ENCODE measurements around the gene MSH2. TPM values are rescaled to one million over a fixed set of nuclear protein-coding genes. Genes with fewer than 3 reads are reported as not detected.

The MSH2 gene
- total RNA-seq, 2 experiments from 2014 or later, result 56.9 to 59.2 TPM

DNA sequence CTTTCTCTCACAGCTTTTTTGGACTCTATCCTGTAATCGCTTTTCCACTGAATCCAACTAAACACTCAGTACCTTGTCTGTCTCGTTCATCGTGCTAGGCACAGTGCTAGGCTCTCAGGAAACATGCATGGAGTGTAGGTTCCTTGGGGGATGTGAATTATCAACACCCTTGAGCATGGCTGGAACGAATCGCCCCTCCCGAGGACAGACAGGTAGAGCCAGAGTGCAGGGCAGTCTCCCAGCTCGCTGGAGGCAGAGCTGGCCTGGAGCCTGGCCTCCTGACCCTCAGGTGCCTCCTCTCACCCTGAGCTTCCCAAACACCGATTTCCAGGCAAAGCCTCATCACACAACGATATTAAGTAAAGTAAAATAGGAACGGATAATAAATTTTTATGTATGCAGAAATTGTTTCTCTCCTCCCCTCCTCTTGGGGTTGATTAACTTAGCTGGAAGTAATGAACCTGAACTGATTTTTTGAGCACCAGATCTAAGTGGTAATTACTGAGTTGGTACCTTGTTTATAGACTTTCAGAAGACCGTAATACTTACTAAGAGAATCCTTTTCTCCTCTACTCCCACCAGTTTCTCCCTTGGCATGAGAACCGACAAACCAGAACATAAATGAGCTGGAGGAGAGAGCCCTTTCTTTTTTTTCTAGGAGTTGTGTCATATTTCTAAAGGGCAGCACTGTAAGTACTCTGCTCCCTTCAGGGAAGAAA is 90.5 kb downstream of the MSH2 start:
- Mint-ChIP-seq H3K4me3 (no peak overlapping the region), H3K9me3 (peaks cover 3% of the 10 kb centered on the region), H3K4me1 (ENCODE audit: low read depth) (no peaks in the 10 kb centered on the region), H3K27ac (no peak overlapping the region), H3K27me3 (peaks cover 2% of the 10 kb centered on the region), H3K36me3 (ENCODE audit: low read depth) (no peaks in the 10 kb centered on the region)
- DNase-seq, result no peak
- POLR2A ChIA-PET, result no interaction called here
- intact Hi-C loops (cut with micrococcal nuclease), result no loop called here
- TF ChIP-seq, protein P1, sequence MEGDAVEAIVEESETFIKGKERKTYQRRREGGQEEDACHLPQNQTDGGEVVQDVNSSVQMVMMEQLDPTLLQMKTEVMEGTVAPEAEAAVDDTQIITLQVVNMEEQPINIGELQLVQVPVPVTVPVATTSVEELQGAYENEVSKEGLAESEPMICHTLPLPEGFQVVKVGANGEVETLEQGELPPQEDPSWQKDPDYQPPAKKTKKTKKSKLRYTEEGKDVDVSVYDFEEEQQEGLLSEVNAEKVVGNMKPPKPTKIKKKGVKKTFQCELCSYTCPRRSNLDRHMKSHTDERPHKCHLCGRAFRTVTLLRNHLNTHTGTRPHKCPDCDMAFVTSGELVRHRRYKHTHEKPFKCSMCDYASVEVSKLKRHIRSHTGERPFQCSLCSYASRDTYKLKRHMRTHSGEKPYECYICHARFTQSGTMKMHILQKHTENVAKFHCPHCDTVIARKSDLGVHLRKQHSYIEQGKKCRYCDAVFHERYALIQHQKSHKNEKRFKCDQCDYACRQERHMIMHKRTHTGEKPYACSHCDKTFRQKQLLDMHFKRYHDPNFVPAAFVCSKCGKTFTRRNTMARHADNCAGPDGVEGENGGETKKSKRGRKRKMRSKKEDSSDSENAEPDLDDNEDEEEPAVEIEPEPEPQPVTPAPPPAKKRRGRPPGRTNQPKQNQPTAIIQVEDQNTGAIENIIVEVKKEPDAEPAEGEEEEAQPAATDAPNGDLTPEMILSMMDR (IDR thresholded peaks at IDR 0.05), result no peak
- CTCF ChIA-PET, result no interaction called here
- ATAC-seq, result no peak

DNA sequence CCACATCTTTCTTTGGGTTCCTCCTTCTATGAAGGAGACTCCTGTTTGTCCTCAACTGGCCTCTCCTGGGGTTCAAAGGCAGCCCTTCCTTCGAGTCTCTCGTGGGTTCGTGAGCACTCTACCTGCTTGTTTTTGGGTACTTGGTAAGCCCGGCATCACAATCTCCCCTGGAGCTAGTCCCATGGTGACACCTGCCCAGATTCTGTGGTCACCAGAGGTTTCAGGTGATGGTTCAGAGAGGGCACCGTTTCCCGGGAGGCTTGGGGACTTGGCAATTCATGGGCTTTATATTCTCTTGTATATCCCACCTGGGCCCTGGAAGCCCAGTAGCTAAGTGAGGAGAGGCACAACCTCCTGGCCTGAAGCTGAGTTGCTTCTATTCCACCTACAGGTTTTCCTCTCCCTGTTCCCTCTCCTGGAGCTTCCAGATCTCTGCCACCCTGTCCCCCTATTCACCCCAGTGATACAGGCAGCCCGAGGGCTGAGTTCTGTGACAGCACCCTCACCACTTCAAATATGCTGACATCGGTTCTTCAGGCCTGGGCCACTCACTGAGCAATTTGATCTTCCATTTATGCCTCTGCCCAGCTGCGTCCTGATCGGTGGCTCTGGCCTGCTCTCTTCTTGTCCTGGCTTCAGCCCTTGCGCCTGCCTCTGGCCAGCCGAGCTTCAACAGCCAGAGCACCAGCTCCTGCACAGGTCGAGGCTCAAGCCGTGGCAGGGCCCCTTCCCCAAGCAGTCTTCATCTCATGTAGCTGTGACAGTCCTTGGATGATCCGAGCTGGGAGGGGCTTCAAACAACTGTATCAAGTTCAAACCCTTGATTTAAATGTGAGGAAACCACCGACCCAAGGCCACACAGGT is 91.5 kb downstream of the MSH2 start:
- DNase-seq (no peak), ATAC-seq (no peak)
- peaks cover 2% of the 10 kb centered on the region for H3K36me3 Mint-ChIP-seq (ENCODE audit: low read depth)
- no peak overlapping the region for H3K4me3 Mint-ChIP-seq
- ChIA-PET POLR2A (interaction anchor here (1.9 kb wide), 1 partner anchor 26 kb away, joined by 6 read pairs; no protein-coding TSS in a partner anchor), CTCF (no interaction called here)
- peaks cover 5% of the 10 kb centered on the region for H3K9me3 Mint-ChIP-seq
- H3K27ac Mint-ChIP-seq, result no peak overlapping the region
- TF ChIP-seq, protein P1 (IDR thresholded peaks at IDR 0.05), result no peak
- intact Hi-C loops (cut with micrococcal nuclease), result no loop called here
- peaks cover 2% of the 10 kb centered on the region for H3K27me3 Mint-ChIP-seq
- no peaks in the 10 kb centered on the region for H3K4me1 Mint-ChIP-seq (ENCODE audit: low read depth)

DNA sequence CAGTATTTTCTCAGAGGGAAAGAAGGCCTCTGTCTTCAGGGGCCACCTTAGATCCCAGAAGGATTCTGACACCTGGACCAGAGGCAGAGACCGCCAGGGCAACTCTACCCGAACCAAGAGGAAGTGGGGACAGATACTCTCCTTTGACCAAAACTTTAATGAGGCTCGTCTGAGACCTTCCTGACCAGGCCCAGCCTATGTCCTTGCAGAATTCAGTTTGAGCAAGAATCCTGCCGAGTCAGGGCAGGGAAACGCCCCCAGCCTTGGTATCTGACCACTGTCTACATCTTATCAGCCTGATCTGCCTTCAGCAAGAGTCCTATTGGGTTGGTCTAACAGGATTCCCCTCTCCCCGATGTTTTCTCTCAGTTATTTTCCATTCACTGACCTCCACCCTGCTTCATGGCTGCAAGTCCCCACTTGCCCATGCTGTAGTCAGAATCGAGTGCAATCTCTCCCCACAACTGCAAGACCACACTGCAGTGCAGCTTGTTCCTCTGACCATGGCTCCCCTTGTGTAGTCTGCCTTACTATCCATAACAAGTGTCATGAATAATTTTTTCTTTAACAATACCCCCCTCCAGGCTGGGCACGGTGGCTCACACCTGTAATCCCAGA is 95.0 kb downstream of the MSH2 start:
- intact Hi-C loops (cut with micrococcal nuclease), result no loop called here
- peaks cover 10% of the 10 kb centered on the region for H3K36me3 Mint-ChIP-seq (ENCODE audit: low read depth)
- no peak overlapping the region for H3K27ac Mint-ChIP-seq
- TF ChIP-seq, protein P1 (IDR thresholded peaks at IDR 0.05), result no peak
- ChIA-PET CTCF (interaction anchor here (0.6 kb wide), 1 partner anchor 334 kb away, joined by 3 read pairs; no protein-coding TSS in a partner anchor), POLR2A (no interaction called here)
- peaks cover 2% of the 10 kb centered on the region for H3K27me3 Mint-ChIP-seq
- ATAC-seq (no peak), DNase-seq (no peak)
- peaks cover 12% of the 10 kb centered on the region for H3K9me3 Mint-ChIP-seq
- H3K4me3 Mint-ChIP-seq, result no peak overlapping the region
- H3K4me1 Mint-ChIP-seq (ENCODE audit: low read depth), result peaks cover 18% of the 10 kb centered on the region

DNA sequence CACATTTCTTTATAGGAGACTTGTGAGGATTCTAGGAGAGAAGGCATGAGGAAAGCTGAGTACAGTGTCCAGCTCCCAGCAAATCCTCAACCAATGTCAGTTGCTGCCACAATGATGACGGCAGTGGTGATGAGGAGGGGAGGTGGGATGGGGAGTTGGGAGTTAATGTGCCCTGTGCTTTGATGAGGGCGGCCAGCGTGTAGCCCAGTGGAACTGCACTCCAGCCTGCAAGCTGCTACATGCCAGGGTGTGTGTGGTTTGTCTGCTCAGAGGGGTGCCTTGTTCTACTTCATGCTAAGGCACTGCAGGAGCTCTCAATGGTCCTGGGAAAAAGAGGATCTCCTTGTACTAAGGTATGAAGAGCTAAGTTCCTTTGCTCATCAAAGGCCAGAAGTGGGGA is 96.1 kb downstream of the MSH2 start:
- Mint-ChIP-seq H3K4me1 (ENCODE audit: low read depth) (peaks cover 18% of the 10 kb centered on the region), H3K27me3 (peaks cover 2% of the 10 kb centered on the region), H3K36me3 (ENCODE audit: low read depth) (peaks cover 10% of the 10 kb centered on the region), H3K4me3 (no peak overlapping the region), H3K27ac (no peak overlapping the region), H3K9me3 (peaks cover 12% of the 10 kb centered on the region)
- POLR2A ChIA-PET, result interaction anchor here (0.6 kb wide), 1 partner anchor 218 kb away, joined by 3 read pairs; no protein-coding TSS in a partner anchor
- no peak for DNase-seq
- CTCF ChIA-PET, result no interaction called here
- no peak for ATAC-seq
- intact Hi-C loops (cut with micrococcal nuclease), result no loop called here
- TF ChIP-seq, protein P1 (IDR thresholded peaks at IDR 0.05), result no peak
